ENCODE data around the gene NCBP3. TPM values are rescaled to one million over a fixed set of nuclear protein-coding genes. Genes with fewer than 3 reads are reported as not detected.

NCBP3 gene
- total and polyA plus RNA-seq, 8 donors: 7.6 to 40.6 (median 23.6) TPM

DNA sequence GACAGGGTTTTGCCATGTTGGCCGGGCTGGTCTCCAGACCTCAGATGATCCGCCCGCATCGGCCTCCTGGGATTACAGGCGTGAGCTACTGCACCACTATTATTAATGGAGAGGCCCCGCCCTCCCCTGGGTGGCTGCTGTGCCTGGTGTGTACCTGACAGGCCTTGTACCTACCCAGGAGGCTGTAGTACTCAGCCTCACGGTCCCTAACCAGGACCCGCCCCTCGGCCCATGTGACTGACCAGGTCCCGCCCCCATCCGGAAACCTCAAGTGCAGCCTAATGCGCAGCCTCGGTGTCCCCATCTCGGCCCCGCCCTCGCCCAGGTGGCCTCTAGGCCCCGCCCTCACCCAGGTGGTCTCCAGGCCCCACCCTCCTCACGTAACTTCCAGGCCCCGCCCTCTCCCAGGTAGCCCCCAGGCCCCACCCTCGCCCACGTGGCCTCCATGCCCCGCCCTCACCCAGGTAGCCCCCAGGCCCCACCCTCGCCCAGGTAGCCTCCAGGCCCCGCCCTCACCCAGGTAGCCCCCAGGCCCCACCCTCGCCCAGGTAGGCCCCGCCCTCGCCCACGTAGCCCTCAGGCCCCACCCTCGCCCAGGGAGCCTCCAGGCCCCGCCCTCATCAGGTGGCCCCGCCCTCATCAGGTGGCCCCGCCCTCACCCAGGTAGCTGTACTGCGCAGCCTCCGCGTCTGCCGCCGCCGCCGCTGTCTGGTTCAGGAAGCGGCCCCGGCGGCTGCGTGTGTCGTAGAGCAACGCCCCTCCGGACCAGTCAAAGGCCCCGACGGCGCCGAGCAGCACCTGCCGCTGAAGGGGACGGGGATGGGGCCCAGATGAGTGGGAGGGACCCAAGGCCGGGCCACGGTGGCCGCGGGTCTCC is 91.3 kb downstream of the NCBP3 start:
- peaks cover 0 to 19% (median 17%) of the 10 kb centered on the region in 4 donors for H3K4me1 ChIP-seq
- H3K36me3 ChIP-seq: no peaks in the 10 kb centered on the region
- peaks cover 0 to 30% (median 0%) of the 10 kb centered on the region in 3 donors for H3K27me3 ChIP-seq
- peak; percentile 97 to 99 for DNase-seq
- WGBS, 5 donors: 5 to 8% (median 5%) methylated on average over 11 to 55 of the region's 56 CpGs
- intact Hi-C loops (cut with DNase I; ENCODE audit: low total_unique reads): no loop called here
- TF ChIP-seq, protein P1, sequence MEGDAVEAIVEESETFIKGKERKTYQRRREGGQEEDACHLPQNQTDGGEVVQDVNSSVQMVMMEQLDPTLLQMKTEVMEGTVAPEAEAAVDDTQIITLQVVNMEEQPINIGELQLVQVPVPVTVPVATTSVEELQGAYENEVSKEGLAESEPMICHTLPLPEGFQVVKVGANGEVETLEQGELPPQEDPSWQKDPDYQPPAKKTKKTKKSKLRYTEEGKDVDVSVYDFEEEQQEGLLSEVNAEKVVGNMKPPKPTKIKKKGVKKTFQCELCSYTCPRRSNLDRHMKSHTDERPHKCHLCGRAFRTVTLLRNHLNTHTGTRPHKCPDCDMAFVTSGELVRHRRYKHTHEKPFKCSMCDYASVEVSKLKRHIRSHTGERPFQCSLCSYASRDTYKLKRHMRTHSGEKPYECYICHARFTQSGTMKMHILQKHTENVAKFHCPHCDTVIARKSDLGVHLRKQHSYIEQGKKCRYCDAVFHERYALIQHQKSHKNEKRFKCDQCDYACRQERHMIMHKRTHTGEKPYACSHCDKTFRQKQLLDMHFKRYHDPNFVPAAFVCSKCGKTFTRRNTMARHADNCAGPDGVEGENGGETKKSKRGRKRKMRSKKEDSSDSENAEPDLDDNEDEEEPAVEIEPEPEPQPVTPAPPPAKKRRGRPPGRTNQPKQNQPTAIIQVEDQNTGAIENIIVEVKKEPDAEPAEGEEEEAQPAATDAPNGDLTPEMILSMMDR (IDR thresholded peaks at IDR 0.05): no peak
- TF ChIP-seq POLR2AphosphoS5 (IDR thresholded peaks at IDR 0.05): peak in 2 of 3 donors; percentile 79 to 82
- TF ChIP-seq POLR2A (IDR thresholded peaks at IDR 0.05): peak in 2 of 4 donors; percentile 18 to 82
- H3K4me3 ChIP-seq: peak overlapping the region; percentile 36 to 53 (median 44)
- H3K27ac ChIP-seq: peak overlapping the region; percentile 82 to 95 (median 84)
- H3K9me3 ChIP-seq: peaks cover 0 to 6% (median 4%) of the 10 kb centered on the region in 4 donors

DNA sequence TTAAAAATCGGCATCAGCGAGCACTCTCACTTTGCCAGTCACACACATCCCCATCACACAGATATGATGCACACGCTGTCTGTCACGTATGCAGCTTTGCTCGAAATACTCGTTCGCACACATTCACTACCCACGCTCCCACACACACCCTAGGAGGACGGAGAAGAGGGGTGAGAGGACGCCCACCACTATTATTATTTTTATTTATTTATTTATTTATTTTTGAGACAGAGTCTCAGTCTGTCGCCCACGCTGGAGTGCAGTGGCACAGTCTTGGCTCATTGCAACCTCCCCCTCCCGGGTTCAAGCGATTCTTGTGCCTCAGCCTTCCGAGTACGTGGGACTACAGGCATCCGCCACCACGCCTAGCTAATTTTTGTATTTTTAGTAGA is 92.0 kb downstream of the NCBP3 start:
- no peaks in the 10 kb centered on the region for H3K9me3 ChIP-seq
- H3K4me3 ChIP-seq: peak overlapping the region in 1 of 4 donors; percentile 53
- peaks cover 0 to 19% (median 17%) of the 10 kb centered on the region in 4 donors for H3K4me1 ChIP-seq
- TF ChIP-seq POLR2AphosphoS5 (IDR thresholded peaks at IDR 0.05) (no peak), POLR2A (IDR thresholded peaks at IDR 0.05) (no peak), EP300 (IDR thresholded peaks at IDR 0.05) (no peak)
- TF ChIP-seq, protein P1 (IDR thresholded peaks at IDR 0.05): no peak
- DNase-seq: no peak
- intact Hi-C loops (cut with DNase I; ENCODE audit: low total_unique reads): no loop called here
- 76 to 86% (median 85%) methylated on average over 18 of the region's 18 CpGs for WGBS, 5 donors
- H3K27ac ChIP-seq: peak overlapping the region in 2 of 5 donors; percentile 23 to 39
- peaks cover 0 to 30% (median 0%) of the 10 kb centered on the region in 3 donors for H3K27me3 ChIP-seq
- H3K36me3 ChIP-seq: no peaks in the 10 kb centered on the region

DNA sequence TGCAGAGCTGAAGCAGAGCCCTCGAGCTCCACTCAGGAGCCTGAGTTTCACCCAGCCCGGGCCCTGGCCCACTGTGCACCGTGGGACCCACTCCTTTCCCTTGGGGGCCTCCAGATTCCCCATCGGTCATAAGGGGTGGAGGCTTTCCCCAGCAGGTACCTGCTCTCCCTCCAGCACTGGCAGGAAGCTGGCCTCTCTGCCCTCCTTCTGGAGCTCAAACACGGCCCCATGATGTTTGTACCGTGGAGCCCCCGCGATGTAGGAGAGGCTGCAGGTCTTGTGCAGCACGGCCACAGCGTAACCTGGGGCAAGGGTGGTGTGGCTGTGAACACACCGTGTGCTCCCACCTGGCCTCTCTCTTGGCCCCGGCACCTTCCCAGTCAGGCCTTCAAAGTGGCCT is 92.4 kb downstream of the NCBP3 start:
- TF ChIP-seq POLR2A (IDR thresholded peaks at IDR 0.05) (no peak), EP300 (IDR thresholded peaks at IDR 0.05) (no peak), POLR2AphosphoS5 (IDR thresholded peaks at IDR 0.05) (no peak)
- TF ChIP-seq, protein P1 (IDR thresholded peaks at IDR 0.05): no peak
- peaks cover 0 to 30% (median 0%) of the 10 kb centered on the region in 3 donors for H3K27me3 ChIP-seq
- H3K36me3 ChIP-seq: no peaks in the 10 kb centered on the region
- no peak for DNase-seq
- 75 to 85% (median 78%) methylated on average over 12 of the region's 12 CpGs for WGBS, 5 donors
- H3K9me3 ChIP-seq: no peaks in the 10 kb centered on the region
- intact Hi-C loops (cut with DNase I; ENCODE audit: low total_unique reads): no loop called here
- H3K4me1 ChIP-seq: peaks cover 0 to 19% (median 17%) of the 10 kb centered on the region in 4 donors
- no peak overlapping the region for H3K4me3 ChIP-seq
- no peak overlapping the region for H3K27ac ChIP-seq

Other genes starting within 250 kb of the NCBP3 start
- 10 to 100 TPM in 4 of 5 donors, 1 to 10 TPM in 1; 3.9 to 71.8 (median 19.4) TPM for gene TRPV1, start 236.8 kb downstream of the NCBP3 start, total RNA-seq
- gene TRPV1, start 236.8 kb downstream of the NCBP3 start, polyA plus RNA-seq: 1 to 10 TPM in 2 of 3 donors, under 1 TPM in 1; 0.92 to 4.2 (median 3.1) TPM
- gene SHPK, start 210.0 kb downstream of the NCBP3 start, total RNA-seq: 10 to 100 TPM; 10.5 to 29.4 (median 12.3) TPM
- gene SHPK, start 210.0 kb downstream of the NCBP3 start, polyA plus RNA-seq: 1 to 10 TPM; 4.9 to 5.5 (median 5.1) TPM
- 10 to 100 TPM; 10.5 to 74.5 (median 18.0) TPM for gene CTNS, start 209.5 kb downstream of the NCBP3 start, total RNA-seq
- gene CTNS, start 209.5 kb downstream of the NCBP3 start, polyA plus RNA-seq: 1 to 10 TPM; 4.0 to 9.2 (median 5.4) TPM
- 100 to 1,000 TPM in 4 of 5 donors, 10 to 100 TPM in 1; 52.7 to 229 (median 108) TPM for gene TAX1BP3, start 177.7 kb downstream of the NCBP3 start, total RNA-seq
- gene TAX1BP3, start 177.7 kb downstream of the NCBP3 start, polyA plus RNA-seq: 100 to 1,000 TPM; 114 to 267 (median 235) TPM
- gene EMC6, start 177.4 kb downstream of the NCBP3 start, total RNA-seq: 10 to 100 TPM in 2 of 5 donors, 1 to 10 TPM in 1, not detected in 2; 2.6 to 28.6 (median 19.1) TPM
- 10 to 100 TPM; 60.2 to 75.6 (median 75.3) TPM for gene EMC6, start 177.4 kb downstream of the NCBP3 start, polyA plus RNA-seq
- 10 to 100 TPM in 1 of 5 donors, 1 to 10 TPM in 3, not detected in 1; 3.7 to 37.5 (median 7.1) TPM for gene P2RX5, start 150.1 kb downstream of the NCBP3 start, total RNA-seq
- gene P2RX5, start 150.1 kb downstream of the NCBP3 start, polyA plus RNA-seq: 1 to 10 TPM in 2 of 3 donors, not detected in 1; 1.1 to 7.1 TPM
- gene HASPIN, start 122.3 kb downstream of the NCBP3 start, total RNA-seq: under 1 TPM in 3 of 5 donors, not detected in 2; 0.55 to 0.89 (median 0.87) TPM
- under 1 TPM in 2 of 3 donors, not detected in 1; 0.30 to 0.68 TPM for gene HASPIN, start 122.3 kb downstream of the NCBP3 start, polyA plus RNA-seq
- 10 to 100 TPM in 3 of 5 donors, 1 to 10 TPM in 2; 4.5 to 39.4 (median 13.6) TPM for gene ITGAE, start 45.1 kb downstream of the NCBP3 start, total RNA-seq
- 10 to 100 TPM; 36.9 to 66.8 (median 55.9) TPM for gene ITGAE, start 45.1 kb downstream of the NCBP3 start, polyA plus RNA-seq
- 10 to 100 TPM in 1 of 5 donors, 1 to 10 TPM in 3, under 1 TPM in 1; 0.58 to 15.1 (median 6.2) TPM for gene CAMKK1, start 46.8 kb upstream of the NCBP3 start, total RNA-seq
- gene CAMKK1, start 46.8 kb upstream of the NCBP3 start, polyA plus RNA-seq: 1 to 10 TPM; 2.1 to 6.4 (median 3.1) TPM
- gene P2RX1, start 70.2 kb upstream of the NCBP3 start, total RNA-seq: 10 to 100 TPM in 1 of 5 donors, 1 to 10 TPM in 4; 2.4 to 13.4 (median 6.7) TPM
- gene P2RX1, start 70.2 kb upstream of the NCBP3 start, polyA plus RNA-seq: 1 to 10 TPM in 1 of 3 donors, under 1 TPM in 2; 0.75 to 2.4 (median 0.92) TPM
- gene ATP2A3, start 118.2 kb upstream of the NCBP3 start, total RNA-seq: 1,000 to 10,000 TPM in 1 of 5 donors, 100 to 1,000 TPM in 2, 10 to 100 TPM in 2; 49.4 to 1,069 (median 212) TPM
- 10 to 100 TPM; 10.4 to 16.1 (median 15.4) TPM for gene ATP2A3, start 118.2 kb upstream of the NCBP3 start, polyA plus RNA-seq